CD4-positive, alpha-beta T cell (primary cell): Measurements from ENCODE around the gene HRNR. TPM values are rescaled to one million over a fixed set of nuclear protein-coding genes. Genes with fewer than 3 reads are reported as not detected.

Experiments used
- ATAC-seq: fragments of 200-7000 bp; cut with Tn5 transposase; one replicate; pipeline ENCODE4 v1.10.0; 2022; ENCODE audit warnings: mild to moderate bottlenecking; ENCODE audit not compliant: poor library complexity
- CTCF ChIA-PET: fragments of 350-600 bp; sonication (Branson Sonifier 250); formaldehyde crosslinking; loops from one replicate; lab custom pipeline; 2021; ENCODE audit warnings: antibody characterized with exemption, inconsistent platforms; lab: Charles Lee
- POLR2A ChIA-PET: fragments of 350-600 bp; sonication (Branson Sonifier 250); formaldehyde crosslinking; loops from one replicate; lab custom pipeline; 2021; ENCODE audit warnings: antibody characterized with exemption, inconsistent platforms; lab: Charles Lee
- DNase-seq, 14 experiments: peaks; one replicate each; pipeline ENCODE4 v3.0.0-alpha.2; 2013 to 2020; ENCODE audit warnings: mixed read lengths in 2 of 14
- H3K27ac ChIP-seq, 2 donors: one replicate each; pipeline versions ENCODE4 v1.5.1 to v1.7.0; 2013; ENCODE audit warnings: low read length in 2 of 2, low read depth in 1 of 2, mild to moderate bottlenecking in 1 of 2
- H3K27me3 ChIP-seq, 2 experiments: 1 replicate in 1 of 2; 2 replicates in 1 of 2; pipeline versions ENCODE4 v1.6.1 to v1.7.0; 2013; ENCODE audit warnings: low read length in 2 of 2, control low read depth in 1 of 2, mild to moderate bottlenecking in 1 of 2, moderate library complexity in 1 of 2; ENCODE audit not compliant: insufficient read depth in 2 of 2, control insufficient read depth in 1 of 2
- H3K36me3 ChIP-seq: one replicate; pipeline ENCODE4 v1.6.1; 2013; ENCODE audit warnings: low read length, control low read depth; ENCODE audit not compliant: insufficient read depth
- H3K4me1 ChIP-seq: one replicate; pipeline ENCODE4 v1.6.1; 2013; ENCODE audit warnings: low read length, control low read depth; ENCODE audit not compliant: insufficient read depth
- H3K4me3 ChIP-seq: one replicate; pipeline ENCODE4 v1.5.1; 2013; ENCODE audit warnings: mild to moderate bottlenecking, low read length, moderate library complexity
- H3K9me3 ChIP-seq, 2 experiments: 1 replicate in 1 of 2; 2 replicates in 1 of 2; pipeline versions ENCODE4 v1.6.1 to v1.7.0; 2013; ENCODE audit warnings: low read length in 2 of 2, mild to moderate bottlenecking in 2 of 2, control low read depth in 1 of 2, moderate library complexity in 1 of 2; ENCODE audit not compliant: control insufficient read depth in 1 of 2, insufficient read depth in 1 of 2
- H3K27ac Mint-ChIP-seq: one replicate; pipeline ENCODE4 v1.8.0; 2020; ENCODE audit warnings: mixed read lengths
- H3K27me3 Mint-ChIP-seq: one replicate; pipeline ENCODE4 v1.8.0; 2021; ENCODE audit warnings: mixed read lengths
- H3K36me3 Mint-ChIP-seq: one replicate; pipeline ENCODE4 v1.8.0; 2021; ENCODE audit warnings: low read depth, mixed read lengths
- H3K4me1 Mint-ChIP-seq: one replicate; pipeline ENCODE4 v1.8.0; 2021; ENCODE audit warnings: low read depth, mixed read lengths
- H3K4me3 Mint-ChIP-seq: one replicate; pipeline ENCODE4 v1.8.0; 2020; ENCODE audit warnings: mild to moderate bottlenecking, mixed read lengths
- H3K9me3 Mint-ChIP-seq: one replicate; pipeline ENCODE4 v1.8.0; 2020; ENCODE audit warnings: mixed read lengths
- CTCF ChIP-seq: fragments of 200-600 bp; IDR thresholded peaks from one replicate; pipeline ENCODE4 v1.8.0; 2022; ENCODE audit warnings: antibody characterized with exemption, mild to moderate bottlenecking
- intact Hi-C, 2 experiments: fragments of 100-400 bp; cut with DNase I in 1 of 2; cut with micrococcal nuclease in 1 of 2; formaldehyde crosslinking; loops; one replicate each; pipeline versions ENCODE4 v1.15.1 to v1.9.0; 2023 to 2025; cut with DNase I, micrococcal nuclease
- total RNA-seq, 174 experiments: library from RNA in 2 of 174; stranded (reverse) in 2 of 174; gene quantifications; one replicate each; pipeline ENCODE4 v1.2.3 and lab custom pipeline; 2021 to 2026

Gene HRNR
- total RNA-seq, 2 experiments from 2014 or later = not detected

- ChIA-PET CTCF (no interaction called here), POLR2A (no interaction called here)
- Histone ChIP-seq H3K27ac (no peak overlapping the region), H3K9me3 (no peaks in the 10 kb centered on the region), H3K4me3 (no peak overlapping the region), H3K4me1 (no peaks in the 10 kb centered on the region), H3K27me3 (peaks cover 3 to 5% of the 10 kb centered on the region in 2 experiments), H3K36me3 (no peaks in the 10 kb centered on the region)
- H3K27me3 Mint-ChIP-seq = peaks cover 25% of the 10 kb centered on the region
- DNase-seq (no peak), ATAC-seq (no peak)
- intact Hi-C loops = no loop called here
- no peak overlapping the region for H3K4me3 Mint-ChIP-seq
- no peaks in the 10 kb centered on the region for H3K4me1 Mint-ChIP-seq
- TF ChIP-seq CTCF = no peak
- H3K9me3 Mint-ChIP-seq = no peaks in the 10 kb centered on the region
- no peak overlapping the region for H3K27ac Mint-ChIP-seq
- no peaks in the 10 kb centered on the region for H3K36me3 Mint-ChIP-seq
Measured at GRCh38 chr1:152228831-152229230, 4.8 kb upstream of the HRNR start.

- Histone ChIP-seq H3K36me3 (no peaks in the 10 kb centered on the region), H3K27me3 (peaks cover 3 to 5% of the 10 kb centered on the region in 2 experiments), H3K9me3 (no peaks in the 10 kb centered on the region), H3K27ac (no peak overlapping the region), H3K4me3 (no peak overlapping the region), H3K4me1 (no peaks in the 10 kb centered on the region)
- ChIA-PET CTCF (no interaction called here), POLR2A (no interaction called here)
- intact Hi-C loops = no loop called here
- ATAC-seq = no peak
- H3K27me3 Mint-ChIP-seq = peaks cover 16% of the 10 kb centered on the region
- no peak overlapping the region for H3K4me3 Mint-ChIP-seq
- no peak overlapping the region for H3K27ac Mint-ChIP-seq
- DNase-seq = no peak
- H3K9me3 Mint-ChIP-seq = no peaks in the 10 kb centered on the region
- H3K4me1 Mint-ChIP-seq = no peaks in the 10 kb centered on the region
- TF ChIP-seq CTCF = no peak
- H3K36me3 Mint-ChIP-seq = no peaks in the 10 kb centered on the region
Measured at GRCh38 chr1:152227310-152227928, 3.4 kb upstream of the HRNR start.

GRCh38 chr1:152225678-152226077 lies 1.7 kb upstream of the HRNR start:
- H3K4me1 Mint-ChIP-seq = no peaks in the 10 kb centered on the region
- CTCF ChIA-PET = no interaction called here
- intact Hi-C loops = no loop called here
- no peak for DNase-seq
- Histone ChIP-seq H3K4me1 (no peaks in the 10 kb centered on the region), H3K27me3 (peaks cover 3 to 5% of the 10 kb centered on the region in 2 experiments), H3K36me3 (no peaks in the 10 kb centered on the region), H3K4me3 (no peak overlapping the region), H3K27ac (no peak overlapping the region), H3K9me3 (no peaks in the 10 kb centered on the region)
- no peak for TF ChIP-seq CTCF
- peaks cover 30% of the 10 kb centered on the region for H3K27me3 Mint-ChIP-seq
- H3K9me3 Mint-ChIP-seq = no peaks in the 10 kb centered on the region
- POLR2A ChIA-PET = no interaction called here
- H3K27ac Mint-ChIP-seq = no peak overlapping the region
- H3K4me3 Mint-ChIP-seq = no peak overlapping the region
- no peaks in the 10 kb centered on the region for H3K36me3 Mint-ChIP-seq
- no peak for ATAC-seq
